Stimulated activated CD4-positive, alpha-beta T cell treated with anti-CD3 and anti-CD28 coated beads, Interleukin-4, amount 100 ng/mL, for 1 hour (primary cell): ENCODE measurements around the gene PLLP.
"Not testable (repeated sequence)": the region's sequence is repeated elsewhere in the genome, so short reads cannot be mapped to it uniquely, and the experiment has no call there.

Source experiments
- DNase-seq: peaks from one replicate; pipeline ENCODE4 v3.0.0-alpha.2; 2020

The PLLP gene

DNA sequence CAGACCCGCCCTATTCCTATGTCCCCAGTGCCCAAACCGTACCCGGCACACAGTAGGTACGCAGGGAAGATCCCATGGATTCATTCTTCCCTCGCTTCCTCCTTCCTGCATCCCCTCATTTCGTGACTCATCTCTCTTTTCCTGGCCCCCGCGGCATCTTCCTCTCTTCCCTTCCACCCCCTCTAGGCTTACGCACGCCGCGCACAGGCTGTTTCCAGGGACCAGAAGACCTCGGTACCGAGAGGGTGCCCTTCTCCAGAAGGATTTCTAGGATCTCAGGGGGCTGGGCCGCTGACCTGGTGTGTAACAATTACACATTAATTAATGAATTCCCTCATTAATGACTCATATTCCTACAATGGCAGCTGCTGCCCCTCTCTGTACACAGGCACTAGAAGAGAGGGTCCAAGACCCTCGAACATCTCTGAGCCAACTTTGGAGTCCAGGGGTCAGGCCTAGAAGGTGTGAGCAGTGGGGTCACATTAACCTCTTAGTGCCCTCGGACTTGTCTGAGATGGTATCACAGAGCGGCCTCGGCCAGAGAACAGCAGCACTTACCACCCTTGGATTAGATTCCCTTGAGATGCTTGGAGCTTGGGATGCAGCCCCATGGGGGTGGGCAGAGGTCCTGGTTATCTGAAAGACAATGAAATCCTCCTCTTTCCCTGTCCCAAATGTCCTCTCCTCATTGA, 16.8 kb upstream of the PLLP start:
- DNase-seq = no peak

DNA sequence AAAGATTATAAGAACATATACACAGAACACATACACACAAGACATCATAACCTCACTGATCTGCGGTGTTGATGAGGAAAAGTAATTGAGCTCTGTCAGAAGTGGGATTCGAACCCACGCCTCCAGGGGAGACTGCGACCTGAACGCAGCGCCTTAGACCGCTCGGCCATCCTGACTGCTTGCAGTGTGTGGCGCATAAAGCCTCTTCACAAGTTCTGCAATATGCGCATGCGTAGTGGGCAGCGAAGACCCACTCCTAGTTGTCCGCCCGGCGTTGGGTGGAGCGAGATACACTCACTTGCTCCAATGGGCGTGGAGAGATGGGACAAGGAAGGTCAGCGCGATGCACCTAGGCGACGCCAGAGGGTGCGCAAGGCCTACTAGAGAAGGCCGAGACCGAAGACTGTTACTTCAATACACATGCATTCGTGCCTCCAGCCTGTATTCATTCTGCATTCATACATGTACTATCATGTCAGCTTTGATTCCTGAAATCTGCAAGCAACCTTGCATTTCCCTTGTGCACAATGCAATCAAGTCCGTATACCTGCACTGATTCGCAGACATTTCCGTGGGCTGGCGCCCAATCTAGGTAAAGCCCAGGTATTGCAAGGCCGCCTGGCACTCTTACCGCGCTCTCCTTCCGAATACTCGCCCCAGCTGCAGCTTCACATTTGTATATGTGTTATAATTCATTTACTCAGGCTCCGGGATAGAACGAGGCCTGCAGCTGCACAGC, 16.1 kb upstream of the PLLP start:
- DNase-seq = peak; percentile 96

- peak; percentile 79 for DNase-seq
These were observed 15.4 kb upstream of the PLLP start for GRCh38 chr16:57299719-57300386.

DNA sequence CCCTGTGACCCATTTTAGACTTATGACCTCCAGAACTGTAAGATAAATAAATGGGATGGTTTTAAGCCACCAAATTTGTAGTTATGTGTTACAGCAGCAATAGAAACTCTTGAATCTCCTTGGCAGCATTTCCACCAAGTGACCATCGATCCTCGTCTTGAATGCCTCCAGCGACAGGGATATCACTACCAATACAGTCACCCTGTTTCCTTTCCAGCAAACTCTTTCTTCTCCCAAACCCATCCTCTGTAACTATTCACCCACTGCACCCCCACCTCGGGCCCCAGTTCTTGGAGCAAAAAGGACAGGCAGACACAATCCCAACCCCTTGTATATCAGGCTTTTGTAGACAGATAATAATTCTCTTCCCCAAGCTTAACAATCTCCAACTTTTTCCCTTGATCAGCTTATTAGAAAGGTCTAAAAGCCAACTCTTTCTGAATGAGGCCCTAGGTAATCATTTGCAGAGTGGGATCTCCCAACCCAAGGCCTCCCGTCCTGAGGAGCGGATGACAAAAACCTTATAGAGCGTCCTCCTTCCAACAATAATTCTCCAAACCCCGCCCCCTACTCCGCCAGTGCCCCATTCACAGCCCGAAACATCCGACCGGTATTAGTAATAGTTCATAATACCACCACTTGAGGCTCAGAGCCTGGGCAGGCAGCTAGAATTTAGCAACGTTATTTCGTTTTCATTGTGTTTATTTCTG, 14.7 kb upstream of the PLLP start:
- DNase-seq = no peak

DNA sequence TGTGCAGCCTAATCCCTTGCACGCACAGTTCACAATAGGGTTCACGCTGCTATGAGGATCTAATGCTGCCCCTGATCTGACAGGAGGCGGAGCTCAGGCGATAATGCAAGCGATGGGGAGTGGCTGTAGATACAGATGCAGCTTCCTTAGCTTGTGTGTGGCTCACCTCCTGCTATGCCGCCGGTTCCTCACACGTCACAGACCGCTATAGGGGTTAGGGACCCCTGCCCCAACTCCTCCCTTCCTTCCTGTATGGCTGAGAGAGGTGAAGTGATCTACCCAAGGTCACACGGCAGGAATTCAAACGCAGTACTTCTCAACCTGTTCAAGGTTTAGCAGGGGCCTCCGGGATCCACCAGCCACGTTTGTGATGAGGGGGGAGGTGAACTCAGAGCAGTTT, 13.4 kb upstream of the PLLP start:
- DNase-seq = peak; percentile 8

DNA sequence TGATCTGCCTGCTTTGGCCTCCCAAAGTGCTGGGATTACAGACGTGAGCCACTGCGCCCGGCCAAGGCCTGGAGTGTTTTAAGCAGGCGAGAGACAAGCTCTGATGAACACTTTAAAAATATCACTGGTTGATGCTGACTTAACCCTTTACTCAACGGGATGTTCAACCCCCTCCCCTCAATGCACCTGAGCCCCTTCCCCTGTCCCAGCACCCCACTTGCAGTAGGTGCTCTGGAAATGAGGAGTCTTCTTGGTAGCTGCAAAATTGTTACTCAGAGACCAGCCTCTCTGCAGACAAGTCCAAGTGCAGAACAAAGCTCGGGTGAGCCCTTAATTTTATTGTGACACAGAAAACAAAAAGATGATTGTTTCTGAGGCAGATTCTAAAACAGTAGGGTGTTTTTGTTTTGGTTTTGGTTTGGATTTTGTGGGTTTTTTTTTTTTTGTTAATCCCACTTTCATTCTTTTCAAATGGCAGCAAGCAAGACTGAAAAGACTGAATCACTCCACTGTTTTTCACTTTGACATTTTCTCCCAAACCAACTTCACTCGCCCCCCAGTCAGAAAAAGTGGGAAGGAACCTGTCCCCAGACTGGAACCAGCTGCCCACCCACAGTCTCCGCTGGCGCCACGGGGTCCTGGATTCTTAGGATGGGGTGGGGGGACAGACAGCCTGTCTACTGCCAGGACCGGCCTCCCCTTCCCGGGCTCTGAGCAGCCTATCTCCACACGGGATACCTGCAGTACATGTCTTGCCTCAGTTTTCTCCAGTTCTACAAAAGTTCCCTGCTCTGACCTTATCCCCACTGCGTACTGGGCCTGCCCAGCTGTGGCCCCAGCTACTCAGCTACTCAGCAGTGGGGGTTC, 5.2 kb upstream of the PLLP start:
- no peak for DNase-seq

DNA sequence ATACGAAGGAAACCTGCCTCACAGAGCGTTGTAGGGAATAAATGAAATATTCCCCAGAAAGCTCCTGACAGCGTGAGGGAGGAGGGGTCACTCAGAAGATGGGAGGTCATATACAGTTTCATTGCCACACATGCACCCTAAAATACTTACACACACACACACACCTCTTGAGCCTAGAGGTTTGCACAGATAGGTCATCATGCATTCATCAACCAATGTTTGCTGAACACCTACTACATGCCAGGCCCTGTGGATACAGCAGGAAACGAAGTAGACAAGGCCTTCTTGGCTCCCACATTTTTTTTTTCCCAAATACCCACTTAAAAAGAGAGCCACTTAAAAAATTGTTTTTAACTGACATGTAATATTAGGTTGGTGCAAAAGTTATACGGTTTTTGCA, 907 bp upstream of the PLLP start:
- no peak for DNase-seq

DNA sequence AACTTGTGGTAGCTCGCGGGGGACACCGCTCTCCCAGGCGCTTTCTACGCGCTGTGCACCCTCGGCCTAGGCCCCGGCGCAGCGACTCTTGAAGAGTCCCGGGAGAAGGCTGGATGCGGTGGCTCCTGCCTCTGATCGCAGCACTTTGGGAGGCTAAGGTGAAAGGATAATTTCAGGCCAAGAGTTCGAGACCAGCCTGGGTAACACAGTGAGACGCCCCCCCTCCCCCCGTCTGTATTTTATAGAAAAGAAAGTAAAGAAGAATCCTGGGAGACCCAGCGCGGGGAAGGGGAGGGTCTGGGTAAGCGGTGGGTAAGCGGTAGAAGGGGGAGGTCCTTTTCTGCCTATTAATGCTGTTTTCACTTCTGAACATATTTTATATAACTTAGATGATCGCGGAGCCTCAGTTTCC, 486 bp upstream of the PLLP start:
- DNase-seq = no peak

- DNase-seq = no peak
These were observed 588 bp downstream of the PLLP start for GRCh38 chr16:57283959-57284208.

DNA sequence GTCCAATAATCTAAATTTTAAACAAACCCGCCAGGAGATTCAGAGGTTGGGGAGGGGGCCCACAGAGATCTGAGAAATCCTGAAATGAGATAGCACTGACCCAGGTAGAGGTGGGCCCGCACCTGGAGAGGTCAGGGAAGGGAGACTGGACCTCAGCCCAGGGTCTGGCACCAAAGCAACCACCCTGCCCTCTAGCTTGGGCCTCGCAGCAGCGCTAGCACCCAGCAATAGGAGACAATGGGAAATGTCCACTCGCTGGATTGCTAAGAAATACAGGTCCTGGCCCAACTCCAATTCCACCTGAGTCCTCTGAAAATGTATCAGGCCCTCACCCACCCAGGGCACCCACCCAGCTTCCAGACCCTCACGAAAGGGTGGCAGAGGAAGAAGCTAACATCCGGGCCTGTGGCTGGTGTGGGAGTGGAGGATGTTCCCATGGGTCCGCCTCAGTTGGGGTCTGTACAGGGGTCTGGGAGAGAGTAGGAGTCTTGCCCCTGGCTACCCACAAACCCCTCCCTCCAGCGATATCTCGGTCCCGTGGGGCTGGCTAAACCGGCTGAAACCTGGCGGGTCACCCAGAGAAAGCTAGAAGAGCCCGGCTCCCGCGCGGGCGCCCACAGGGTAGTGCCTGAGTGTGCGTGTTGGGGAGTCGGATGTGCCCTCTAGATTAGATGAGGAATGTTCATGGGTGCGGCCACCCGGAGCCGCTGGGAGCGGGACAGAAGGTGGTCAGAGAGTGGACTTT, 1.1 kb downstream of the PLLP start:
- no peak for DNase-seq

- DNase-seq = no peak
These were observed 1.8 kb downstream of the PLLP start for GRCh38 chr16:57282510-57283213.

DNA sequence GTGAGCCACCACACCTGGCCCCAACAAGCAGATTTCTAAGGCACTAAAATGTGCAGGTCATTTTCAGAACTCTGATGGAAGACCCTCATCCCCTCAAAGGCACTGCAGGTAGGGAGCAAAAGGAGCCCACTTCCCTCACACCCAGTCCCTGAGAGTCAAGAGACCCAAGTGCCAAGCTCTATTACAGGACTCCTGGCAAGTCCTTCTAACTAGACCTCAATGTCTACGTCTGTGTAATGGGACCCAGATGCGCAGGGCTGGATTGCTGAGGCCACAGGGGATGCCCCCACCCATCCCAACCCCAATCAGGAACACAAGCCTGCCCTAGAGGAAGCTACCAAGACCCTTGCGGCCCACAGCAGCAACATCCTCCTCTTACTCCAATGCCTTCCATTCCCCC, 2.7 kb downstream of the PLLP start:
- DNase-seq = no peak

DNA sequence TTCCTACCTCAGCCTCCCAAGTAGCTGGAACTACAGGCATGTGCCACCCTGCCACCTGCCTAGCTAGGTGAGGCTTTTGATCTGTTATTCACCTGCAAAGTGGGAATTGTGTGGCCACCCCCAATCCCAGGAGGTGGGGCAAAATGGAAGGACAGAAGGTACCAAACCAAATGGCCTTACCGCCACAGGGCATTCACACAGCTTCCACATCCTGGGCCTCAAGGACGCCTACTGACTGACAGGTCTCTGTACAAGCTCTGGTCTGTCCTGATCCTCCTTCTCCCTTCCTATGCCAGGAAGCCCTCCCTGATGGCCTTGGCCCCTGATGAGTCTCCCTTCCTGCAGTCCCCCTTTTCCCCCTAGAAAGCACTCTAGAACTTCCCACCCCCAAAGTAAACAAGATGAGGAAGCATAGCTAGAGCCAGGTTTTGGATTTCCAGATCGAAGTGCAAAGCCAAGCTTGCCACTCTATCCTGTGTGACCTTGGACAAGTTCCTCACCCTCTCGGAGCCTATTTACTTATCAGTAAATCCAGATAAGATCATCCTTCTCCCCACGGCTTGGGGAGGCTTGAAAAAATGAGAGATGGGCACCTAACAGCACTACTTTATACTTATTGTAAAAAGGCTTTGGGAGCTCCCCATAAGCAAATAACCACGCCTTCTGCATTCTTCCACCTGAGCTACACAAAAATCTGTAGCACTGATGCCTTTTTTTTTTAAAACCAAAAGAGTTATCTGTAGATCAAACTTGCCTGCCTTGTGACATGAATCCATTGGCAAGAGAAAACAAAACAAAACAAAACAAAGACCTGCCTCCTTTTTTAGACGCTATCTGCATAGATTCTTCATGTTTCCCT, 4.5 kb downstream of the PLLP start:
- DNase-seq = no peak

DNA sequence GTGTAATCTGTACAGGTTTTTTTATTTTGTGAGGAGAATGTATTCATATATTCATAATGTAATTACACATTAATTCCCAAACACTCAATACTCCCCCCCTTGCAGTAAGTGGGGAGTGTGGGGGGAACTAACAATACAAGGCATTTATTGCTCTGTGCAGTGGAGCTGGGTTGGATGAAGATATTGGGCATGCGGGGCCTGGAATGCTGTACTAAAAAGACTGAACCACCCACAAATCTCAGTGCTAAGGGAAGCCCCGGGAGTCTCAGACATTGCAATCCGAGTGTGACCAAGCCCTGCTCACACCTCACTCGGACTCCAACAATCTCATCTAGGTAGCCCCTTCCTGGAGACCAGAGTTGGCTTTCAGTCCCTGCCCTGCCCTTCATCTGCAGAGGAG, 6.0 kb downstream of the PLLP start:
- DNase-seq = no peak

GRCh38 chr16:57277586-57277985, 6.9 kb downstream of the PLLP start:
- DNase-seq = peak; percentile 36

DNA sequence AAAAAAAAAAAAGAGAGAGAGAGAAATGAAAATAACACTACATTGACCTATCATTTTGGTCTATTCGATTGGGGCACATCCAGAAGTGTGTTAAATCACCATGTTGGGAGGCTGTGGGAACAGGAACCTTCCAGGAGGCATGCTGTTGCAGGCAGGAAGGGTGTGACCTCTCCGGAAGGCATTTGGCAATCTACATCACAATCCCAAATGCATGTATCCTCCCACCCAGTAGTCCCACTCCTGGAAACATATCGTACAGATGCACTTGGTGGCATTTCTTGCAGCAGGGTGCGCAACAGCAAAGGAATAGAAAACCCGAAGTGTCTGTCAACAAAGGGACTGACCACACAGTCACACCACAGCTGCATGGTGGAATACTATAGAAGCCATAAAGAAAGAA, 7.9 kb downstream of the PLLP start:
- no peak for DNase-seq

DNA sequence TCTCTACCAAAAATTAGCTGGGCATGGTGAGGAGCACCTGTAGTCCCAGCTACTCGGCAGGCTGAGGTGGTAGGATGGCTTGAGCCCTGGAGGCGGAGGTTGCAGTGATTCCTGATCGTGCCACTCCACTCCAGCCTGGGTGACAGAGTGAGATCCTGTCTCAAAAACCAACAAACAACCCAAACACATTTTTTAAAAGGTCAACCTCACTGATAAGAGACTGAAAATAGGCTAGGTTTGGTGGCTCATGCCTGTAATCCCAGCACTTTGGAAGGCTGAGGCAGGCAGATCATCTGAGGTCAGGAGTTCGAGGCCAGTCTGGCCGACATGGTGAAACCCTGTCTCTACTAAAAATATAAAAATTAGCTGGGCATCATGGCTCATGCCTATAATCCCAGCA, 8.5 kb downstream of the PLLP start:
- DNase-seq = not testable (repeated sequence)

GRCh38 chr16:57273826-57274225, 10.6 kb downstream of the PLLP start:
- no peak for DNase-seq

GRCh38 chr16:57273359-57273758, 11.1 kb downstream of the PLLP start:
- no peak for DNase-seq

DNA sequence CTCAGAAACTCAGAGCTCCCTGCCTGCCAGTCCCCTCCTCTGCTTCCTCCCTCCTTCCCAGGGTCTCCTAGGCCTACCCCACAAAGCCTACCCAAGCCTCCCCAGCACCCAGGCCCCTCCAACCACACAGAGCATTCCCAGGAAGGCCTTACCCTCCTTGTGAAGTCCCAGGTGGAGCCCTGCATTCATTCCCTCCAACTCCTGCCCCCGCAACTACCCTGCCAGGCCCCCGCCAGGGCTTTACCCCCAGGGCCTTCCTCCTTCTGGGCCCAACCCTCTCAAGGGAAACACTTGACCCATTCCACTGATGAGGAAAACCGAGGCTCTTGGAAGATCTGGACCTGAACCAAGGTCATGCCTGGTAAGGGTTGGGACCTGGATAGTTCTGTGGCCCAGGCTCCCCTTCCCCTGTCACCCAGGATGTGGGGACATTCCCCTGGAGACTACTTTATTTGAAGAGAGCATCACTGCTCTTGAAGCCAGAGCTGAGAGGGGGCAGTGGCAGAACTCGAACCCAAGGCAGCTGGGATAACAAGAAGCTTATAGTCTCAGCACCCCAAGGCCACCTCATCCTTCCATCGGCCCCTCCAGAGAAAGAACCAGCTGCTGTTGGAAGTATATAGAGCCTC, 12.5 kb downstream of the PLLP start:
- no peak for DNase-seq
